ENCODE data around the gene CHIC2.

Gene CHIC2

GRCh38 chr4:54090404-54090803, 26.0 kb upstream of the CHIC2 start:
- TF ChIP-seq, protein P1, sequence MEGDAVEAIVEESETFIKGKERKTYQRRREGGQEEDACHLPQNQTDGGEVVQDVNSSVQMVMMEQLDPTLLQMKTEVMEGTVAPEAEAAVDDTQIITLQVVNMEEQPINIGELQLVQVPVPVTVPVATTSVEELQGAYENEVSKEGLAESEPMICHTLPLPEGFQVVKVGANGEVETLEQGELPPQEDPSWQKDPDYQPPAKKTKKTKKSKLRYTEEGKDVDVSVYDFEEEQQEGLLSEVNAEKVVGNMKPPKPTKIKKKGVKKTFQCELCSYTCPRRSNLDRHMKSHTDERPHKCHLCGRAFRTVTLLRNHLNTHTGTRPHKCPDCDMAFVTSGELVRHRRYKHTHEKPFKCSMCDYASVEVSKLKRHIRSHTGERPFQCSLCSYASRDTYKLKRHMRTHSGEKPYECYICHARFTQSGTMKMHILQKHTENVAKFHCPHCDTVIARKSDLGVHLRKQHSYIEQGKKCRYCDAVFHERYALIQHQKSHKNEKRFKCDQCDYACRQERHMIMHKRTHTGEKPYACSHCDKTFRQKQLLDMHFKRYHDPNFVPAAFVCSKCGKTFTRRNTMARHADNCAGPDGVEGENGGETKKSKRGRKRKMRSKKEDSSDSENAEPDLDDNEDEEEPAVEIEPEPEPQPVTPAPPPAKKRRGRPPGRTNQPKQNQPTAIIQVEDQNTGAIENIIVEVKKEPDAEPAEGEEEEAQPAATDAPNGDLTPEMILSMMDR (IDR thresholded peaks at IDR 0.05) = no peak

DNA sequence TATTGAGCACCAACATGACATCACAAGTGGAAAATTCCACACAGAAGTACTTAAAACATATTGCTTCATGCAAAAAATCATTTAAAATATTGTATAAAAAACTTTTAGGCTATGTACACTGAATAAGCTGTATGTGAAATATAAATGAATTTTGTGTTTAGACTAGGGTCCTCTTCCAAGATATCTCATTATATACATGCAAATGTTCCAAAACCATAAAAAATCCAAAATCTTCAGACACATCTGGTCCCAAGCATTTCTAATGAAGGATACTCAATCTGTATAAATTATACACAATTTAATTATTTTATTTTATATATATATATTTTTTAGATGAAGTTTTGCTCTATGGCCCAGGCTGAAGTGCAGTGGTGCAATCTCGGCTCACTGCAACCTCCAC, 25.5 kb upstream of the CHIC2 start:
- TF ChIP-seq, protein P1 (IDR thresholded peaks at IDR 0.05) = no peak

DNA sequence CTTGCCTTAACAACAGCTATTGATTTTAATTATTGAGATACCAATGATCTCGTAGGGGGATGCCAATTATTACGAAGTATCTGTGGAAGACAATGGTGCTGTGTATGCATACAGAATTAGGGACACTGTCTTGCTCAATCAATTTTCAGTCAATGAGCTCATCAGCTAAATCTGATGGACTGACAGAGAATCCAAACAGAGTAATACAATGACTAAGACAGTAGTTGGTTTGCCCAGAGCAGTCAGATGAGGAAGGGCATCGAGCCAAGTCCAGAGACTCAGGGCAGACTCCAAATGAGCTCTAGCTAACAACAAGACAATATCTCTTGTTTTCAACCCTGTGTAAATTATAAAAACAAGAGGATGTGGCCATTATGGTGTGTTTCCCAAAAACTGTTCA, 20.9 kb upstream of the CHIC2 start:
- TF ChIP-seq, protein P1 (IDR thresholded peaks at IDR 0.05) = no peak

DNA sequence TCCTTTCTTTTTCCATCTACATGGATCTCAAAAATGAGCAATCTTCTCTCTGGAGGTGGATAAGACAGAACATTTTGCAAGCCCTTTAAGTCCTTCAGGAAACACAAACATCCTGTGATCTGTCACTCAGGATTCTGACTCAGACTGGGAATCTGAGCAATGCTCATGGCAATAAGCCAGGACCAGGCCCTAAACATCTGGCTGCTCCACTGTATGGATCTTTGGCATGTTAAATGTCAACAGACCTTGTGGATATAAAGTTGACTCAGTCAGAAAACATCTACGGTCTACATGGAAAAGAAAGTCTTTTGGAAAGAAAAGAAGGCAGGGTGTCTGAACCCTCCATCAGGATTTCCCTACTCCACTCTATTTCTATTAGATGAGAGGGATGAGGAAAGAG, 17.8 kb upstream of the CHIC2 start:
- TF ChIP-seq, protein P1 (IDR thresholded peaks at IDR 0.05) = no peak

- TF ChIP-seq, protein P1 (IDR thresholded peaks at IDR 0.05) = no peak
These were observed 13.4 kb upstream of the CHIC2 start for GRCh38 chr4:54077812-54078211.

DNA sequence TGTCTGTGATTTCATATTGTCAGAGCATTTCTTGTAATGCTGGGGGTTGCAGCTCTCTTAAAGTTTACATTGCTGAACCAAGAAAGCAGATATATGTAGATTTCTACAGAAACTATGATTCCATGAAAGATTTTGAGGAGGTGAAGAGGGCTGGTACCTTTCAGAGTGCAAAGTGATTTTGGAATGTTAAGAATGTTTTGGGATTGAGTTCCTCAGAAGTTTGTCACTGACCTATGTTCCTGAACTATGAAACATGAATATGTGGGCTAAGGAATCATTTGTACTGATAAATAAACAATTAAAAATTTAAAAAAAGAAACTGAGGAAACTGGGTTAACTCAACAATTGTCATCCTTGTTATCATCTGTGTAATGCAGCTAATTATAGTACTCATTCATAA, 12.3 kb upstream of the CHIC2 start:
- TF ChIP-seq, protein P1 (IDR thresholded peaks at IDR 0.05) = no peak

GRCh38 chr4:54074381-54074780, 10.0 kb upstream of the CHIC2 start:
- TF ChIP-seq, protein P1 (IDR thresholded peaks at IDR 0.05) = no peak

DNA sequence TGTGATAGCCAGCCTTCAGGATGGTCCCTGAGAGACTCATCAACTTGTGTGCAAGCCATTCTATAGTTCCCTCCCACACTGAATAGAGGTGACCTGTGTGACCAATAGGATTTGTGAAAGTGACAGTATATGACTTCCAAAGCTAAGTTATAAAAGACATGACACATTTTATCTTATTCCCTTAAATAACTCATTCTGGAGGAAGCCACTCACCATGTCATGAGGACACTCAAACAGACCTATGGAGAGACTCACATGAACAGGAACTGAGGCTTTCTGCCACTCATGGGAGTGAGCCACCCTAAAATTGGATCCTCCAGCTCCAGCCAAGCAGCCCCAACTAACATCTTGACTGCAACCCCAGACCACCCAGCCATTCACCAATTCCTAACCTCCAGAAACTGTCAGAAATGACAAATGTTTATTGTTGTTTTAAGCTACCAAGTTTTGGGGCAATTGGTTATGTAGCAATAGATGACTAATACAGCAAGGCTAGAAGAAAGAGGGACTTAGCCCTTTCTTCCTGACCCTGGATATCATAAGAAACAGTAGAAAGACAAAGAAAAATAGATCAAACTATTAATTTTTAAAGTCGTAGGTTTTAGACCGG, 9.0 kb upstream of the CHIC2 start:
- TF ChIP-seq, protein P1 (IDR thresholded peaks at IDR 0.05) = no peak

Measured in LNCAP (cell line).